Brain microvascular endothelial cell (primary cell): ENCODE data around the gene USP17L19.
"Not testable (repeated sequence)": the region's sequence is repeated elsewhere in the genome, so short reads cannot be mapped to it uniquely, and the experiment has no call there.

Experiments
- DNase-seq: peaks from one replicate; pipeline ENCODE4 v3.0.0-alpha.2; 2020
- H3K27ac ChIP-seq: fragments of 250-450 bp; sonication (Bioruptor Pico); 2 replicates; pipeline ENCODE4 v1.5.1; 2020; ENCODE audit warnings: mild to moderate bottlenecking, moderate library complexity
- H3K27me3 ChIP-seq: fragments of 250-450 bp; sonication (Bioruptor Pico); replicated peaks from 2 replicates; pipeline ENCODE4 v1.5.1; 2020; ENCODE audit warnings: mild to moderate bottlenecking
- H3K36me3 ChIP-seq: fragments of 250-450 bp; sonication (Bioruptor Pico); replicated peaks from 2 replicates; pipeline ENCODE4 v1.5.1; 2020; ENCODE audit warnings: mild to moderate bottlenecking
- H3K4me3 ChIP-seq: 2 replicates; pipeline ENCODE4 v1.5.1; 2011; ENCODE audit warnings: low read depth, mild to moderate bottlenecking, control low read depth, low read length, moderate library complexity
- in situ Hi-C: cut with HindIII; loops from 2 replicates; pipeline ENCODE4 v1.10.0; 2017; ENCODE audit warnings: low sequenced_read_pairs, low pct_ligation_motif_present

The USP17L19 gene

GRCh38 chr4:9271719-9272118 lies 18.5 kb downstream of the USP17L19 start:
- H3K36me3 ChIP-seq, H3K27me3 ChIP-seq, in situ Hi-C loops, H3K4me3 ChIP-seq, H3K27ac ChIP-seq: not testable (repeated sequence)
- DNase-seq: peak; percentile 1
